Liver (tissue), 9 donors: Measurements from ENCODE around the gene OR8D1. TPM values are rescaled to one million over a fixed set of nuclear protein-coding genes. Genes with fewer than 3 reads are reported as not detected.

Experiments
- DNase-seq: peaks from one replicate; pipeline ENCODE4 v3.0.0-alpha.2; 2017; ENCODE audit warnings: low spot score
- H3K27ac ChIP-seq, 2 donors: one replicate each; pipeline ENCODE4 v1.7.0; 2013; ENCODE audit warnings: inconsistent platforms in 2 of 2, low read length in 2 of 2, control low read depth in 1 of 2, low read depth in 1 of 2, mild to moderate bottlenecking in 1 of 2
- H3K27me3 ChIP-seq, 4 donors: one replicate each; pipeline versions ENCODE4 v1.6.1 to v1.7.0; 2013; ENCODE audit warnings: low read length in 3 of 4, inconsistent platforms in 1 of 4, mild to moderate bottlenecking in 1 of 4, moderate library complexity in 1 of 4; ENCODE audit not compliant: control insufficient read depth in 4 of 4, insufficient read depth in 4 of 4
- H3K36me3 ChIP-seq, 4 donors: one replicate each; pipeline versions ENCODE4 v1.6.1 to v1.7.0; 2013; ENCODE audit warnings: low read length in 3 of 4, mild to moderate bottlenecking in 3 of 4, low read depth in 1 of 4, moderate library complexity in 1 of 4; ENCODE audit not compliant: control insufficient read depth in 4 of 4, insufficient read depth in 3 of 4
- H3K4me1 ChIP-seq, 4 donors: one replicate each; pipeline versions ENCODE4 v1.6.1 to v1.7.0; 2013; ENCODE audit warnings: low read length in 3 of 4, mild to moderate bottlenecking in 3 of 4, moderate library complexity in 1 of 4; ENCODE audit not compliant: control insufficient read depth in 4 of 4, insufficient read depth in 4 of 4
- H3K4me3 ChIP-seq, 3 donors: one replicate each; pipeline versions ENCODE4 v1.6.1 to v1.7.0; 2013; ENCODE audit warnings: low read length in 3 of 3, control low read depth in 1 of 3, low read depth in 1 of 3, mild to moderate bottlenecking in 1 of 3
- H3K9ac ChIP-seq, 2 donors: one replicate each; pipeline ENCODE4 v1.7.0; 2013; ENCODE audit warnings: low read length in 2 of 2, mild to moderate bottlenecking in 2 of 2, moderate library complexity in 2 of 2, control low read depth in 1 of 2, low read depth in 1 of 2
- H3K9me3 ChIP-seq, 4 donors: one replicate each; pipeline versions ENCODE4 v1.6.1 to v1.7.0; 2013; ENCODE audit warnings: low read length in 3 of 4; ENCODE audit not compliant: control insufficient read depth in 4 of 4
- CTCF ChIP-seq: fragments of 150-350 bp; IDR thresholded peaks from 2 replicates; pipeline ENCODE4 v1.5.1; 2017; ENCODE audit warnings: improper control_type of control experiment, low read depth, low read length; ENCODE audit not compliant: missing input control
- EGR1 ChIP-seq, 2 donors: IDR thresholded peaks; 2 replicates each; pipeline ENCODE4 v1.6.1; 2016 to 2018; ENCODE audit warnings: antibody characterized with exemption in 2 of 2, low read depth in 2 of 2
- FOXA2 ChIP-seq: IDR thresholded peaks from 2 replicates; pipeline ENCODE4 v1.6.1; 2016; ENCODE audit warnings: antibody characterized with exemption
- GABPA ChIP-seq, 2 donors: IDR thresholded peaks in 1 of 2; conservative IDR thresholded peaks in 1 of 2; 2 replicates each; pipeline ENCODE4 v1.6.1; 2016; ENCODE audit warnings: antibody characterized with exemption in 2 of 2, mild to moderate bottlenecking in 1 of 2, moderate library complexity in 1 of 2
- HNF4A ChIP-seq, 2 donors: conservative IDR thresholded peaks; 2 replicates each; pipeline ENCODE4 v1.6.1; 2016; ENCODE audit warnings: antibody characterized with exemption in 2 of 2, mild to moderate bottlenecking in 2 of 2
- HNF4G ChIP-seq: IDR thresholded peaks from 2 replicates; pipeline ENCODE4 v1.6.1; 2016; ENCODE audit warnings: antibody characterized with exemption
- REST ChIP-seq: IDR thresholded peaks from 2 replicates; pipeline ENCODE4 v1.6.1; 2016; ENCODE audit warnings: antibody characterized with exemption, mild to moderate bottlenecking
- SP1 ChIP-seq: IDR thresholded peaks from 2 replicates; pipeline ENCODE4 v1.6.1; 2018; ENCODE audit warnings: antibody characterized with exemption, mild to moderate bottlenecking
- TAF1 ChIP-seq: conservative IDR thresholded peaks from 2 replicates; pipeline ENCODE4 v1.6.1; 2016; ENCODE audit warnings: antibody characterized with exemption, mild to moderate bottlenecking
- ZBTB33 ChIP-seq: IDR thresholded peaks from 2 replicates; pipeline ENCODE4 v1.6.1; 2016; ENCODE audit warnings: antibody characterized with exemption
- WGBS: extraction: QIAGEN DNeasy Blood & Tissue Kit; methylation state at CpG from one replicate; pipeline ENCODE4 v1.1.7; 2013; 5-methylcytosine and 5-hydroxymethylcytosine counted together
- polyA plus RNA-seq, 2 donors: library from polyadenylated mRNA; stranded (reverse) in 1 of 2; unstranded in 1 of 2; fragments of 200-250 nt in 1 of 2; fragments of >200 nt in 1 of 2; fragmentation: Nextera tagmentation in 1 of 2; extraction: Ambion mirVana in 1 of 2; gene quantifications; one replicate each; pipeline versions ENCODE4 v1.2.1 to v1.2.3, GENCODE V29; 2013 to 2015
- total RNA-seq, 2 donors: library from RNA; depleted of rRNA; stranded (reverse); fragments of >200 nt; gene quantifications; one replicate each; pipeline ENCODE4 v1.2.3, GENCODE V29; 2014
- donor health status: healthy.
- donor health status: healthy.
- donor health status: healthy.
- donor health status: healthy.
- donor health status: healthy.

The OR8D1 gene
- total and polyA plus RNA-seq, 4 donors, result not detected

GRCh38 chr11:124344346-124344745 lies 30.6 kb upstream of the OR8D1 start (continued):
- TF ChIP-seq HNF4A (conservative IDR thresholded peaks at IDR 0.05) (no peak), SP1 (no peak)

GRCh38 chr11:124340142-124340447 lies 26.3 kb upstream of the OR8D1 start:
- Histone ChIP-seq H3K4me1 (no peaks in the 10 kb centered on the region), H3K27me3 (no peaks in the 10 kb centered on the region), H3K4me3 (no peak overlapping the region), H3K9ac (no peak overlapping the region), H3K9me3 (no peaks in the 10 kb centered on the region), H3K27ac (no peak overlapping the region), H3K36me3 (no peaks in the 10 kb centered on the region)
- no peak for DNase-seq
- 69% methylated on average over 2 of the region's 2 CpGs for WGBS
- TF ChIP-seq SP1 (no peak), CTCF (no peak)

- H3K4me3 ChIP-seq, result no peak overlapping the region
- WGBS, result 67% methylated on average over 6 of the region's 6 CpGs
- no peak for TF ChIP-seq FOXA2
- TF ChIP-seq REST, result no peak
- no peak for TF ChIP-seq EGR1 (IDR thresholded peaks at IDR 0.05; ENCODE audit: low read depth in 2 of 2)
- no peak for TF ChIP-seq GABPA (IDR thresholded peaks at IDR 0.05 in 1 of 2, conservative IDR thresholded peaks at IDR 0.05 in 1 of 2)
- H3K36me3 ChIP-seq, result no peaks in the 10 kb centered on the region
- no peak for DNase-seq
- H3K4me1 ChIP-seq, result no peaks in the 10 kb centered on the region
- H3K9me3 ChIP-seq, result no peaks in the 10 kb centered on the region
- no peaks in the 10 kb centered on the region for H3K27me3 ChIP-seq
- no peak overlapping the region for H3K27ac ChIP-seq
- H3K9ac ChIP-seq, result no peak overlapping the region
These were observed 25.8 kb upstream of the OR8D1 start for GRCh38 chr11:124339396-124340141.

GRCh38 chr11:124331873-124332272 lies 18.1 kb upstream of the OR8D1 start:
- H3K36me3 ChIP-seq, result no peaks in the 10 kb centered on the region
- 55% methylated on average over 3 of the region's 3 CpGs for WGBS
- peaks cover 0 to 2% (median 0%) of the 10 kb centered on the region in 4 donors for H3K27me3 ChIP-seq
- TF ChIP-seq GABPA (IDR thresholded peaks at IDR 0.05 in 1 of 2, conservative IDR thresholded peaks at IDR 0.05 in 1 of 2), result no peak
- TF ChIP-seq TAF1, result no peak
- TF ChIP-seq HNF4G, result no peak
- TF ChIP-seq ZBTB33, result no peak
- H3K27ac ChIP-seq, result no peak overlapping the region
- no peaks in the 10 kb centered on the region for H3K4me1 ChIP-seq
- H3K9ac ChIP-seq, result no peak overlapping the region
- H3K4me3 ChIP-seq, result no peak overlapping the region
- DNase-seq, result no peak
- no peaks in the 10 kb centered on the region for H3K9me3 ChIP-seq
